Measurements from ENCODE around the gene KRT35.
"Not testable (repeated sequence)": the region's sequence is repeated elsewhere in the genome, so short reads cannot be mapped to it uniquely, and the experiment has no call there.

Gene KRT35

DNA sequence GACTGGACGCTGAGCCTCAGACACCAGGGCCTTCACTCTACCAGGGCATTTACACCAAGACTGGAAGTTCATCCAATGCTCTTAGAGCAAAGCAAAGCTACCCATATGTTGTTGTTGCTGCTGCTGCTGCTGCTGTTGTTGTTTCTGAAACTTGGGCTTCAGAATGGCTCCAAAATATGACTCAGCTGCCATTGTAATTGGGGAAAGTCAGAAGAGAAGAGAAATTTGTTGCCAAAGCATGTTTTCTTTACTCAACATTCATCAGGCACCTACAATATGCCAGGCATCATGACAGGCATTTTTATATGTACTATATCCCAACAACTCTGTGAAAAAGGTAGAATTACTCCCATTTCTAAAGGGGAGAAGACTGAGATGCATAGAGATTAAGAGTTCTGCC, 25.7 kb downstream of the KRT35 start:
- no peak for DNase-seq (ENCODE audit: low read depth, low spot score)

DNA sequence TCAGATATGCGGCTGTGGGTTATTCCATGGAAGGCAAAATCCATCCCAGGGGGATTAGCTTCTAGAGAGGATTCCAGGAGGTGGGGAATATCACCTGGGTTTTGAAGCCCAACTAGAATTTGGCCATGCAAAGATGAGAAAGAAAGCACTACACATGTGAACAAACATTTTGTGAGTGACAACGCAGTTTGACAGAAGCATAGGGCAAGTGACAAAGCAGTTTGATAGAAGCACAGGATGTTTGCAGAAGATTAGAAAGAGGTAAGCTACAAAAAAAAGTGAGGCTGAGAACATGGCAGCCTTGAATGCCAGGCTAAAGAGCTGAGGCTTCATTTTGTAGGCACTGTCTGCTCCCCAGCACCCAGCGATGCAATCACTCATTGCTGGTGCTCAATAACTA, 27.9 kb downstream of the KRT35 start:
- no peak for DNase-seq (ENCODE audit: low read depth, low spot score)

DNA sequence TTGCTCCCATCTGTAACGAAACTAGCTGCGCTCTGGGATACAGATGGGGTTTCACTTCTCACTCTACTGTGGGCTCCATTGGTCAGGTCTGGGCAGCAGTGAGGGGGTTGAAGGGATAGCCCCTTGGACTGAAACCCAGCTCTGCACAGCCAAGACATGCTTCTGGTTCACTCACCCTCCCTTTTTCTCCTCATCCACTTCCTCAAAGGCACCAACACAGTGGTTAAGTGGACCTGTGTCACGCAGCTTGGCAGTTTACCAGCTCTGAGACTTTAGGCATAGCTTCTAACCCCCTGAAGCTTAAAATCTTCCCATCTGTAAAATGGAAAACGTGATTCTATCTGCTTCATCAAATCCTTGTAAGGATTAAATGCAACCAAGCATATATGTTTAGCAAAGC, 28.7 kb downstream of the KRT35 start:
- no peak for DNase-seq (ENCODE audit: low read depth, low spot score)

DNA sequence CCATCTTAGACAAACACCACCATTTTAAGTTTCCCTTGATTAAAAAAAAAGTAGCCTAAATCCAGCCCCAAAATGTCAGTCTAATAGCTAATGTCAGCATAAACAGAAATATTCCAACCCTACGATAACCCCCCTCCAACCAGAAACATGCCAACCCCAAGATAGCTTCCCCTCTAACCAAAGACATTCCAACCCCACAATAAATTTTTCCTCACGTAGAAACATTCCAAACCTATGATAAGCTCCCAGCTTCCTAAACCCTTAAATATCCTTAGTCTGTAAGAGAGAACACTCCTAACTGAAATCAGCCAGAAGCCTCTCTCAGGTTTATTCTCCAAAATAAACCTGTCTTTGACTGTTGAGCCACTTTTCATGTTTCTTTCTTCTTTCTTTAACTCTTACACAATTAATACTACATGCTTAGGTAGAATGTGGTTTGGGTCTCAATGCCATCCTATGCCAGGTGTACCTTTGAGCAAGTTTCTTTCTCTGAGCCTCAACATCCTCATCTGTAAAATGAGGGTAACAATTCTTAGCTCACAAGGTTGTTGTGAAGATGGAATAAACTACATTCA, 29.7 kb downstream of the KRT35 start:
- no peak for DNase-seq (ENCODE audit: low read depth, low spot score)

DNA sequence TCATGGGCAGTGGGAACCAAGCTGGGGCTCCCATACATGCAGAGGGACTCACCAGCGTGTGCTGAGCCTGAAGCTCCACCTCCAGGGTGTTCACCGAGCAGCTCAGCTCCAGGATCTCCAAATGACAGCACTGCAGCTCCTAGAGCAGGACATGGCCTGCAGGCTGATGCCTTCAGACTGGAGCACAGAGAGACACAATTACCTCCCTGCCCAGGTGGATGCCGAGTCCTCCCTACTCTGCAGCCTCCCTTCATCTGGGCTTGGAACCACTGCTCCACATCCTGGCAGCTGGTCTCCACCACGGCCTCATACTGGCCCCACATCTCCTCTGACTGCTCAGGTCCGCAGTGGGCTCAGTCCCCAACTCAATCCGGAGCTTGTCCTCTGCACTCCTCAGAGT, 31.9 kb downstream of the KRT35 start:
- no peak for DNase-seq (ENCODE audit: low read depth, low spot score)

DNA sequence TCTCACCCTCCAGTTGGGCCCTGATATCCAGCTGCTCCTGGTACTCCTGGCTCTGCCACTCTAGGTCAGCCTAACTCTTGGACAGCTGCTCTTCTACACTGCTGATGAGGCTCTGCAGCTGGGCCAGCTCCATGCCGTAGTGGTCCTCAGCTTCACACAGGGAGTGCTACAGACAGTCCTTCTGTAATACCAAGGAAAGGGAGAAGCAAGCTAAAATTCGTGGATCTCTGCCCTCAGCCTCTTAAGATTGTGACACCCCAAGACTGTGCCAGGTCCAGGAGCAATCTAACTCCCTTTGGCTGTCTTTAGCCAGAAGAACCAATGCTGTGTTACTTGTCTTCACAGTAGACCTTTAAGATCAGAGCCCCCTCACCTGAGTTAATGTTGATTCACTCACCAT, 32.4 kb downstream of the KRT35 start:
- DNase-seq (ENCODE audit: low read depth, low spot score): no peak

DNA sequence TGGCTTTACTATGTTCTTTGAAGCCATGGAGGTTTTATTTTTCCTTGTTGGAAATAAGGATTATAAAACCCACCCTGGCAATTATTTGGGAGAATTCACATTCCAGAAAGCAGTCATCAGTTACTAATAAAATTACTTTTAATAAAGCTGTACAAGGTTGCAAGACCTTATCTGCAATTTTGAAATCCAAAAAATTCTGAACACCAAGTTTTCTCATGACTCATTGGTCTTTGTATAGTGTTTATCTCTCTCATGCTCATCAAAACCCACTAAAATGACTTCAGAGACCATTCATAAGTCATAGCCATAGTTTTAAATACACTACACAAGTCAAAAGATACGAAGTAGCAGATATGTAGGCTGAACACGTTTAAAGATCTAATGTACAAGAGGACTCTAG, 34.1 kb downstream of the KRT35 start:
- DNase-seq (ENCODE audit: low read depth, low spot score): no peak

DNA sequence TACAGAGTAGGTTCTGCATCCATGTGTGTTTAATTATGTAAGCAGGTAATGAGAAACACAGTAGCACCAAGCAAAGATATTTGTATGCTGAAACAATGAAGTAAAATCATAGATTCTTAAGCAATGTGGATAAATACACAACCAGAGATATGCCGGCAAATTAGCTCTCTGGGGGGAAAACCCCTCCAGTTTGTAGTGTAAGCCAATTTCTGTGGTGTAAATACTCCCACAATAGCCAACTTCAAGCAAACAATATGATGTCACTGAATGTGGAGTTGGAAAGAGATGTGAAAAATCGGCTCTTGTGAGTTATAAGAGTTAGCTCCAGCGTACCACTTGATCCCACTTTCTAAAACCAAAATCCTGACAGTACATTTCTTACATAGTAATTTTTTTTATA, 36.3 kb downstream of the KRT35 start:
- no peak for DNase-seq (ENCODE audit: low read depth, low spot score)

DNA sequence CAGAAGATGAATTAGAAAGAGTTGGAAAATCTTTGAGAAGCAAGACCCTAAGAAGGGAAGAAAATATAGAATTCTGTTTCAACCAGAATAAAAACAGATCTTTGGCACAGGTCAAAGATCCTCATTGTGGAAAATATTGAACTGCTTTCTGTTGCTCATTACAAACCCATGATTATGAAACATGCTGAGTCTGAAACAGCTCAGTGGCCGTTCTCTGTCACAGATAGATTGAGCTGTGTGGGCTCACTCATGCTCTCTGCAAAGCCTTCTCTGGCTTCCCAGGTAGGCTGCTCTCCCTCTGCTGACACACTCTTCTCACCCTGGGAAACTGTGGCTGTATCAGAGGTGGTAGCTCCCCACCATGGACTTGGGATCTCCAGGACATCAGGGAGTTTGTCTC, 36.8 kb downstream of the KRT35 start:
- DNase-seq (ENCODE audit: low read depth, low spot score): no peak

DNA sequence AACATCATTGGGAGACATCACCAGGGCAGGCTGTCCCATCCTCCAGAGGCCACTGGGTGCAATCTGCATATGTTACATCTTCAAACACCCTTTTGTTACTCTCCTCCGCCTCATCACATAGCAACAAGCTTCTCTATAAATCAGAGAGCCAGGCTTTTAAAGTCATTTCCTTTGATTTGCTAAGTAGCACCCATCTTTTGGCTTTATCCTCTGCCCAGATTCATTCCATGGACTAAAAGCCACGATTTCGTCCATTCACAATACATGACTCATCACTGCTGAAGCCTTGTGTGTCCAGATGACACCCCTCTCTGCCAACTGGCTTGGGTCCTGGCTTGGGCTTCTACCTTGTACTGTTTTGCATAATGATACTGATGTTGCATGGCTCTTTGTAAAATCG, 38.2 kb downstream of the KRT35 start:
- DNase-seq (ENCODE audit: low read depth, low spot score): no peak

DNA sequence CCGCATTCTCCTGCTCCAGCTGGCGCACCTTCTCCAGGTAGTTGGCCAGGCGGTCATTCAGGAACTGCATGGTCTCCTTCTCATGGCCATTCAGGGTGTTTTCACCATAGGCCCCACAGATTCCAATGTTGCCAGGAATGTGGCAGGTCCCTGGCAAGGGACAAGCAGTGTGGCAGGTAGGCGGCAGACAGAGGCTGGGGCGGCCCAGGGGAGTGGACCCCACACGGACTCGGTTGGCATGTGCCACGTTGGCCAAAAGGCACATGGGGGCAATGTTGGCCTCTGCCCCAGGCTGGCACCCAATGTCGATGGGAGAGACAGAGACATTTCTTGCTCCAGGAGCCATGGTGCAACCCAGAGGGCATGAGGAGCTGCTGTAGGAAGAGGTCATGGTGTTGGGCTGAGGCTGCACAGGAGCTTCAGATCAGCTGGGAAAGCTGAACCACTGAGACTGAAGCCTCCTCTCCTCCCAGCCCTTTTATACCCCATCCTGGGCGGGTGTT, 40.4 kb downstream of the KRT35 start, which contains the start of gene KRT38:
Gene KRT38 (minus strand): TSS at position 453 of the 503 bp plus-strand sequence. CDS start 62 bp downstream, at position 391.
- no peak for DNase-seq (ENCODE audit: low read depth, low spot score)

DNA sequence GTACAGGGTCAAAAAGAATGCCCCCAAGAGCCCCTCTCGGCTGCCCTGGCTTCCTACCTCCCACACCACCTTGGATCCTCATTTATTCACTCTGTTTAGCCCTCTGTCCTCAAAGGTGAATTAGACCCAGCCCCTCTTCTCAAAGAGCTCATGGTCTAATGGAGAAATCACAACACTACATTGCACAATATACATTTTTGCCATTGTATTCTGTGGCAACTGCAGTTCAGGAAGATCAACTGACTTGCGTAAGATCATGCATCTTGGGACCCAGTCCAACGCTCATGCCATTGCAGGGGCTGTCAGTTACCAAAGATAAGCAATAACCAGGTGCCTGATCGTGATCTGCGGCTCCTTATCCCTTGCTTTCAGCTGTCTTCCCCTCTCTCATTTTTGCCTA, 41.6 kb downstream of the KRT35 start:
- DNase-seq (ENCODE audit: low read depth, low spot score): no peak

DNA sequence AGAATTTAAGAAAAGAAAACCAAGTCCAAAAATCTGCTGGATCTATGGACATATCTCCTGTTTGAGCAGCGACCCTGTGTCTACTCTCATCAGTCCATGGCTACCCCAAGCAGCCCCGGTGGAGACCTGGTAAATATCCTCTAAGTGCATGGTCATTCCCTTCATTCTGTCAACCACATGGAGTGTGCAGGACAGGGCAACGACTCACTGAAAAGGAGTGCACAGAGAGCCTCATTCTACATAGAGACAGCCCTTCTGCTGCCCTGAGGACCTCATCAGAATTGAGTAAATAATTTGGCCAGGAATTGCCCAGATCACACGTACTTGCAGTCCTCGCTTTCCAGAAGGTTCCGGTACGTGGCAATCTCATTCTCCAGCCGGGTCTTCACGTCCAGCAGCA, 43.2 kb downstream of the KRT35 start:
- DNase-seq (ENCODE audit: low read depth, low spot score): no peak

DNA sequence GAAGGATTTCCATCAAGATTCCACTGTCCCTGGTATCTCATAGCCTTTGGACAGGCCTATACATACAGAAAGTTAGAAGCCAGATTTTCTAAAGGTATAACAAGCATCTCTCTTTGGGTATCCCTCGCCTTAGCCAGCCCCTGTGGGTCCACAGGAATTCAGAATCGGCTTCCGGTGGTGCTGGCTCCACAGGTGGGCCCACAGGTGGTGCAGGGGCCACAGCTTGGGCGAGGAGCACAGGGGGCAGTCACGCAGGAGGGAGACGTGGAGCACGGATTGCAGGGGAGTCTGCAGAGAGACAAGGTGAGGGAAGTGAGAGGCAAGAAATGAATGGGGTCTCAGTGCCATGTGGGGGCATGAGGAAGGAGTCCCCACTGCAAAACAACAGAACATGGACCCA, 43.7 kb downstream of the KRT35 start:
- DNase-seq (ENCODE audit: low read depth, low spot score): no peak

DNA sequence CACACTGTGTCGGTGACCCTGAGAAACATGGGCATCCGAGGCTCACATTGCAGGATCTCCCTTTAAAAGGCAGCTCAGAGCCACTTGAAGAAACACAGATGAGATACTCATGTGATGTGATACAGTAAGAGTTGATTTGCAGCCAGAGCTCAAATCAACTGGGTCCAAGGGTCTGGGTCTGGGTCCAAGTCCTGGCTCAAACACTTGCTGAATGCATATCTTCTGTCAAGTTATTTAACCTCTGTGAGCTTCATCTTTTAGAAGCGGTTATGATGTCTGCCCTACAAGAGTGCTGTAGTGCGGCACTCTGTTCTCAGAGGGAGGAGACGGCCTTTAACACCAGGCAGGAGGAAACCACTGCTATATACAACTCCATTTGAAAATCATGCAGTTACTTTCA, 46.5 kb downstream of the KRT35 start:
- no peak for DNase-seq (ENCODE audit: low read depth, low spot score)

DNA sequence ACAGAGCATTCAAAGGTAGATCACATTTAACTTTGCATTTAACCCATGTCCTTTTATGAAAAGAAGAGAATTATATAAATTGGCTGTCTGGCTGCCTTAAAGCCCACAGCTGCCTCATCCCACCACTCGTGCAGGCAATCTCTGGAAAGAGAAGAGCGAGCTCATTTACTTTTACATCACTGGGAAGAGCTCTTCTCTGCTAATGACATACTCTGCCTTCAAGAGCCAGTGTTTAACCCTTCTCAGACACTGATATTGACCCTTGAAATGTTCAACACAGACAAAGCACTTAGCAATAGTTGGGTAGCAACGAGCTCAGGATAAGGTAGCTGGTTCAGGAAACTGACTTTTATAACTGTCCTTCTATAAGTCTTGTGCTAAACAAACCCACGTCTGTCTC, 46.9 kb downstream of the KRT35 start:
- DNase-seq (ENCODE audit: low read depth, low spot score): no peak

DNA sequence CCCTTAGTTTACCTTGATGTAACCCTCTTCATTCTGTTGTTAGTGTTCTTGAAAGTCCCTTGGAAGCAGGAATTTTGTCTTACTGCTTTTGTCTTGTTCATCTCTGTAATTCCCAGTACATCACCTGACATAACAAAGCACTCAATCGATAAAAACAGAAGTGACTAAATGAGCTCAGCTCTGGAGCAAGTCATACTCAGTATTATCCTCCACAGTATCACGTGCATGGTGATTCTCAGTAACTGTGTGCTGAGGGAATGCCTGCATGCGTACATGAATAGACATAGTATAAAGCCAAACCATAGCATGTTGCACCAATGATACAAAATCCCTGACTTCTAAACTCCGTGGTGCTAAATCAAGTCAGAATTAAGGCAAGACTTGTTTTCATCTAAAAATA, 47.4 kb downstream of the KRT35 start:
- no peak for DNase-seq (ENCODE audit: low read depth, low spot score)

DNA sequence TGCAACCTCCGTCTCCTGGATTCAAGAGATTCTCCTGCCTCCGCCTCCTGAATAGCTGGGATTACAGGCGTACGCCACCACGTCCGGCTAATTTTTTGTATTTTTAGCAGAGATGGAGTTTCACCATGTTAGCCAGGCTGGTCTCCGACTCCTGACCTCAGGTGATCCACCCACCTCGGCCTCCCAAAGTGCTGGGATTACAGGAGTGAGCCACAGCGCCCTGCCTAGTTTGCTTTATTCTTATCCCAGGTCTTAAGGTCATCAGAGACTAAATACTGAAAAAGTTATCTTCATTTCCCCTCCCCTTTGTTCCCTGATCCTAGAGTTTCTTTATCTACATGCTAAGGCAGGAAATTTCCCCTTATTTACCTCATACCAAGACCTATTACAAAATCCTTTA, 50.6 kb downstream of the KRT35 start:
- not testable (repeated sequence) for DNase-seq (ENCODE audit: low read depth, low spot score)

DNA sequence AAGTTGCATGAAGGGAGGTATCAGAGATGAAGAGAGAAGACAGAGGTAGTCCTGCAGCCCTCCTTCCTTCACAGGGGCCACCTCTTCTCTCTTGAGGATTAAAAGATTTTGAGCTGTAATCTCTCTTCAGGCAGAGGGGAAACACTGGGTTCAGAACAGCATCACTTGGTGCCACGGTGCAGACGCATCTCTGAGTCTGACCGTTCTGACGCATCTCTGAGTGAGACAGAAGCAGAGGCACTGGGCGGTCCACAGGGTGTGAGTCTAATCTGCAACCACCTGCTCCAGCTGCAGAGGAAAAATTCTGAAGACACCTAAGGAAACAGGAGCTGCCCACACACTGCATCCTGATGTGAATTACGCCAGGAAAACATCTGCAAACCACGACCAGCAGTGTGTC, 51.3 kb downstream of the KRT35 start:
- DNase-seq (ENCODE audit: low read depth, low spot score): no peak

DNA sequence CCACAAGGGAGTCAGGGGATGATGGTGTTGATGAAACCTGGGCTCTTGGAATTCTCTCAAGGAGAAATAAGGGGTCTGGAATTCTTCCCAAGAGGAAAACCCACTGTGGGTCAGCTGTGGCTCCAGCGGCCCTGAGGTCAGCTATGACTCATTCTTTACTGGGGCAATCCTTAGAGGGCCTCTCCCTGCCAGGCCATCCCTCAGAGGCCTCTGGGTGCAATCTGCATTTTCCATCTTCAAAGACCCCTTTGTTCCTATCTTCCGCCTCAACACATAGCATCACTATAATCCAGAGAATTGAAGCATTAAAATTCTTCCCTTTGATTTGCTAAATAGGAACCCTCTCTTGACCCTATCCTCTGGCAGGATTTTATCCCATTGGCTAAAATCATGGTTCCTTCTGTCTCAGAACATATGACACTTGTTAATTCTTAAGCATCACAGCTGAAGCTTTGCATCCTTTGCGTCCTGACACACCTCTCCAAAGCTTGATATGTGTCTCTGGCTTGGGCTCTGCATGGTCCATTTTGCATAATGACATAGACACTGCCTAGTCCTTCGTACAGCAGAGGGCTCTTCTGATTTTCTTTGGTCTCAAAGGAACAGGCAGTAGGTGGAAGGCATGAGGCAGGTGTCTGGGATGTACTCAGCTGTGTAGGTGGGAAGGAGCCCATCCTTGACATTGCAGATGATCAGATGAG, 52.2 kb downstream of the KRT35 start:
- no peak for DNase-seq (ENCODE audit: low read depth, low spot score)

All from smooth muscle cell of the brain vasculature (primary cell).